Jurkat, Clone E6-1 (cell line): ENCODE measurements around the gene PLBD2. TPM values are rescaled to one million over a fixed set of nuclear protein-coding genes. Genes with fewer than 3 reads are reported as not detected.

Experiments used
- DNase-seq: peaks from one replicate; pipeline ENCODE4 v3.0.0-alpha.2; 2011; ENCODE audit warnings: low read depth, low spot score
- H3K4me3 ChIP-seq: 2 replicates; pipeline ENCODE4 v1.5.1; 2011; ENCODE audit warnings: mild to moderate bottlenecking, low read length, control low read depth, moderate library complexity
- polyA plus RNA-seq: library from polyadenylated mRNA; unstranded; fragments of >200 nt; gene quantifications from one replicate; pipeline ENCODE4 v1.2.1, GENCODE V29; 2012; ENCODE audit warnings: missing spikeins; ENCODE audit not compliant: insufficient read length, insufficient read depth

The PLBD2 gene, protein sequence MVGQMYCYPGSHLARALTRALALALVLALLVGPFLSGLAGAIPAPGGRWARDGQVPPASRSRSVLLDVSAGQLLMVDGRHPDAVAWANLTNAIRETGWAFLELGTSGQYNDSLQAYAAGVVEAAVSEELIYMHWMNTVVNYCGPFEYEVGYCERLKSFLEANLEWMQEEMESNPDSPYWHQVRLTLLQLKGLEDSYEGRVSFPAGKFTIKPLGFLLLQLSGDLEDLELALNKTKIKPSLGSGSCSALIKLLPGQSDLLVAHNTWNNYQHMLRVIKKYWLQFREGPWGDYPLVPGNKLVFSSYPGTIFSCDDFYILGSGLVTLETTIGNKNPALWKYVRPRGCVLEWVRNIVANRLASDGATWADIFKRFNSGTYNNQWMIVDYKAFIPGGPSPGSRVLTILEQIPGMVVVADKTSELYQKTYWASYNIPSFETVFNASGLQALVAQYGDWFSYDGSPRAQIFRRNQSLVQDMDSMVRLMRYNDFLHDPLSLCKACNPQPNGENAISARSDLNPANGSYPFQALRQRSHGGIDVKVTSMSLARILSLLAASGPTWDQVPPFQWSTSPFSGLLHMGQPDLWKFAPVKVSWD
- 9.0 TPM for polyA plus RNA-seq

DNA sequence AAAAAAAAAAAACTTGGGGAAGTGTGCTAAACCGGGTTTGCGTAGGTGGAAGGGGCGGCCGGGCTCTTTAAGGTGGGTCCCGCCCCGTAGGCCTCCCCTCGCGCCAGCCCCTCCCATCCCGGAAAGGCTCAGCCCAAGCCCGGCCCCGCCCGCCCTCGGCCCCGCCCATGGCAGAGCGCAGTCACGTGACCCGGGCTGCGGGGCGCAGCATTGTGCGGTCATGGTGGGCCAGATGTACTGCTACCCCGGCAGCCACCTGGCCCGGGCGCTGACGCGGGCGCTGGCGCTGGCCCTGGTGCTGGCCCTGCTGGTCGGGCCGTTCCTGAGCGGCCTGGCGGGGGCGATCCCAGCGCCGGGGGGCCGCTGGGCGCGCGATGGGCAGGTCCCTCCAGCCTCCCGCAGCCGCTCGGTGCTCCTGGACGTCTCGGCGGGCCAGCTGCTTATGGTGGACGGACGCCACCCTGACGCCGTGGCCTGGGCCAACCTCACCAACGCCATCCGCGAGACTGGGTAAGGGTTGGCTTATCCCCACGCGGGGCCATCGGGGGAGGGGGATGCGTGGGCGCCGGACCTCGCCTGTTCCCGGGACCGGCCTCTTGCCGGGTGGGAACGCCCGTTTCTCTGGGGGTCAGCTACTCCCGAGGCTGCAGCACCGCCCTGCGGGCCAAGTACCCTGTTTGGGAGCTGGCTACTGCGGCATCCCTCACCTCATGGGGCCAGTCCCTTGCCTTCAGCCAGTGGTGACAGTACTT lies at the start of gene PLBD2:
TSS of gene PLBD2 (plus strand) at position 207 of the 752 bp plus-strand sequence. CDS start at position 221, 14 bp downstream.
- peak; percentile 90 for DNase-seq
- peak within 1 kb of the TSS; percentile 78 for H3K4me3 ChIP-seq

DNA sequence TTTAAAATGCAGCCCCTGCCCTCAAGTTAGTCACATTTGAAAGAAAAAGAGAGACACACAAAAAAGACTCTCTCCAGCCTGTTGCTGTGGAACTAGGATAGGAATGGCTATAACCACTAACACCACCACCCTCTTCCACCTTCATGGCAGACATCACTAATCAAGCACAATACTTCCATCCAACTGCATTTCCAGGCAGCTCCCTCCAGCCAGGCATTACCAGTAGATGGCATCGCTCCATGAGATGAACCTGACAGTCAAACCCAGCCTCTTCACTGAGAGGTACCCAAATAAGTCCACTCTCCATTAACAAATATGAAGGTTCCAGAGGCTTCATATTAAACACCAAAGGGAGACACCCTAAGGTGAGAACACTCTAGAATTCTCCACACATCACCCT lies 47.9 kb upstream of the PLBD2 start:
- H3K4me3 ChIP-seq: no peak overlapping the region
- DNase-seq: peak; percentile 20

DNA sequence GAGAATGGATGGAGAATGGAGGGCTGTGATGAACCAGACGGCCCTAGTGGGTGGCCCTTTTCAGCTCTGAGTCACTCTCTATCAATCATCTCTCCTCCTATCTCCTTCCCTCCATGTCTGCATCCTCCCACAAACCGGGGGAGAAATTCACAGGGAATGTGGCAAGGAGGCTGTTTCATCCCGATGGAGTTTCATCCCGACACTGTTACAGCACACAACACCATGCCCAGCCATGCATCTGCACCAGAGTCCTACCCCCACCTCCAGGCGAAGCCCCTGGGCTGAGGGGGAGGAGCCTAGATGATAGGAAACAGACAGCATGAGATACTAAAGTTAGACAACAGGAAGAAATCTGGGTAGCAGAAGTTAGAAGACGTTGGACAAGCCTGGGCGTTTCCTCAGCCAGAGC lies 44.3 kb upstream of the PLBD2 start:
- no peak for DNase-seq
- no peak overlapping the region for H3K4me3 ChIP-seq

DNA sequence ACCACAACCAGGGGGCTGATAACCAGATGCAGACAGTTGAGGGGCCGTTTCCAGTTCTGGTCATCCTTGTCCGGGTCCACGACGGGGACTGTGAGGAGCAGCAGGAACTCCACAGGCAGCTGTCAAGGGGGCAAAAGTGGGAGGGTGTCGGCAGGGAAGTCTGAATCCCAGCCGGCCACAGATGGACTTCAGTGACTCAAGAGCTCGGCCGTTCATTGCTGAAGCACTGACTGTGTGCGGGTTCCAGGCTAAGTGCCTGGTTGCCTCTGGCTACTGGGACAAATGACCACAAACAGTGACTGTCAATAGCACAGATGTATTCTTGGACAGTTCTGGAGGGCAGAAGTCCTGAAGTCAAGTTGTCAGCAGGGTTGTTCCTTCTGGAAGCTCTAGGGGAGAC lies 43.0 kb upstream of the PLBD2 start:
- DNase-seq: no peak
- H3K4me3 ChIP-seq: no peak overlapping the region

DNA sequence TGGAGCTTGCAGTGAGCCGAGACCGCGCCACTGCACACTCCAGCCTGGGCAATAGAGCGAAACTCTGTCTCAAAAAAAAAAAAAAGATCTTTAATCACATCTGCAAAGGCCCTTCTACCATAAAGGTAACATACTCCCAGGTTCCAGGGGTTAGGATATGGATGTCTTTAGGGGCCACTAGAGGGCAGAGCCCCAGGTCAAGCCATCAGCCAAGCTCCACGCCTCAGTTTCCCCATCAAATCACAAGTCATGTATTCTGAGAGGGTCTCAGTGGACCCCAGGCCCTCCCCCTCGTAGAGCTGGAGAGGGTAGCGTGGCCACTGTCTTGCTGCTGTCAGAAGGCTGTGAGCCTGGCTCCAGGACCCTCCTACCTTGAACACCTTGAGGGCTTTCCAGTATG lies 42.2 kb upstream of the PLBD2 start:
- no peak overlapping the region for H3K4me3 ChIP-seq
- DNase-seq: no peak

DNA sequence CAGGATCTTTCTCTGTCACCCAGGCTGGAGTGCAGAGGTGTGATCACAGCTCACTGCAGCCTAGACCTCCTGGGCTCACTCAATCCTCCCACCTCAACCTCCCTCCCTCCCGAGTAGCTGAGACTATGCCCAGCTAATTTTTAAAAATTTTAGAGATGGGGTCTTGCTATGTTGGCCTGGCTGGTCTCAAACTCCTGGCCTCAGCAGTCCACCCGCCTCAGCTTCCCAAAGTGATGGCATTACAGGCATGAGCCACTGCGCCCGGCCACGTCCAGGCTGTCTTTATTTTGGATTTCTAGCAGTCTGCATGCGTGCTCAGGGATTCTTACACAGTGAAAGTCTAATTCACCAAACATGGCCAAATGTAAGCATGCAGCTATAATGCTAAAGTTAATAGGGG lies 41.3 kb upstream of the PLBD2 start:
- H3K4me3 ChIP-seq: no peak overlapping the region
- DNase-seq: no peak

DNA sequence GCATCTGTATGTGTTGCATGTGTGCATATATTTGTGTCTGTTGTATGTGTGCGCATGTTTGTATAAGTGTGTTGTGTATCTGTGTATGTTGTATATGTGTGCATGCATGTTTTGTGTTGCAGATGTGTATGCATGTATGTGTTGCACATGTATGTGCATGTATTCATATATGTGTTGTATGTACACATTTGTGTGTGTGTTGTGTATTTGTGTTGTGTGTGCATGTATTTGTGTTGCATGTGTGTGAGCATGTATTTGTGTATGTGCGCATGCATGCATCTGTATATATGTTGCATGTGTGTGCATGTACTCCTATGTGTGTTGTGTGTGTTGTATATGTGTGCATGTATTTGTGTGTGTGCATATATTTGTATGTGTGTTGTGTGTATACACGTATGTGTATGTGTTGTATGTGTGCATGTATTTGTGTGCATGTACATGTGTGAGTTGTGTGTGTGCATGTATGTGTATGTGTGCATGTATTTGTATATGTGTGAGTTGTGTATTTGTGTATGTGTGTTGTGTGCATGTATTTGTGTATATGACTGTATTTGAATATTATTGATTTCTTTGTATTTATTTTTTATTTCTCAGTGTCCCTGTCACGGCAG lies 40.2 kb upstream of the PLBD2 start:
- no peak overlapping the region for H3K4me3 ChIP-seq
- no peak for DNase-seq

DNA sequence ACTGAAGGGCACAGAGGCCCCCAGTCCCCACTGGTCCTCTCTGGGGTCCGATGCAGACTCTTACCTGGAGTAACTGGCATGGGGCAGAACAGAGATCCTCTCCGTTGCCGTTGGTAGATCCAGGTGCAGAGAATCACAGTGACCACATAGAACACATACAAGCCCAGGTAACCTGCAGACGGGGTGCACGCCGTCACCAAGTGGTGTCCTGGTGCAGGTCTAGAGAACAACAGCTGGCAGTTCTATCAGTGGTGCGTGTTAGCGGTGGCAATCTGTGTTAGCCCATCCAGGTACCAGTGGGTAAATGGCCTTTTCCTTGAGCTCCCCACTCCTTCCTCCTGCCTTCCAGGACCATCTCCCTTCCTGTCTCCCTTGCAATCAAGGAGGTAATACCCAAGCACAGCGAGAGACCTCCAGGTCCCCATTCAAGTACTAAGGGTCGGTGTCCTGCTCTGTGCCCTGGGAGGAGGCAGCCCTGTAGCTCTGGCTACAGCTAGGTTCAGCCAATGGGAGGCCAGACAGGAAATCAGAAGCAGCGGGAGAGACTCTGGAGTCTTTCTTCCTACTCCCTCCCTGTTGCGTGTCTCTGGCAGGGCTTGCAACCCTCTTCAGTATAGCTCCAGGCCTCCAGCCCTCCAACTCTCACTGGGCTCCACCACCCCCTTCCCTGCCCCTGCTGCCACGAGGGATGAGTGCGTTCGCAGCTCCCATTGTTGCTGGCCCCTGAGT lies 39.3 kb upstream of the PLBD2 start:
- DNase-seq: no peak
- H3K4me3 ChIP-seq: no peak overlapping the region

DNA sequence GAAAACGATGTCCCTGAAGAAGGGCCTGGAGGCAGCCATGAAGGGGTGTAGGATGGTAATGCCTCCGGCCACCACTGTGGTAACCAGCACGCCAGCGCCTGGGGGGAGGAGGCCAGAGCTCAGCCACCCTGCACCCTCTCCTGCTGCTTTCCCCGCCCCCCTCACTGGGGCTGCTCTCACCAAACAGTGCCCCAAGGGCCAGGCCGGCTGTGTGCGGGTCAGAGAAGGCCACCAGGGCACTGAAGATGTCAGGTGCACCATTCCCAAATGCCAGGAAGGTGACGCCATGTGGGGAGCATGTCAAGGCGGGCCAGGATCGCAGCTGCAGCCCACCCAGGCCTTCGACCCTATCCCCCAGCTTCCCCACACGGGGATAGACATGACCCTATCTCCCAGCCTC lies 38.0 kb upstream of the PLBD2 start:
- no peak for DNase-seq
- H3K4me3 ChIP-seq: no peak overlapping the region

DNA sequence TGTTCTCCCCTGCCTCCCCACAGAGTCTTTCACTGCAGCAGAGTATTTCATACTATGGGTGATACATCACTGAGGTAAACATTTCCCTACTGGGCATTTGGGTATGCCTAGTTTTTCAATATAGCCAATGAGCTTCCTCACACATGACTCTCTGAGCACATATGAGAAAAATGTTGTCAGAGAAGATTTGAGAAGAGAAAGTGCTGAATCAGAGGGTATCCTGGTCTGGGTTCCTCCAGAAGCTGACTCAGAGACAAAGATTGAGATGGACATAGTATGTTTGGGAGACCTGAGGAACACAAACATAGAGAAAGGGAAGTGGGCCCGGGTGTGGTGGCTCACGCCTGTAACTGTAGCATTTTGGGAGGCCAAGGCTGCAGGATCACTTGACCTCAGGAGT lies 36.0 kb upstream of the PLBD2 start:
- H3K4me3 ChIP-seq: no peak overlapping the region
- no peak for DNase-seq

DNA sequence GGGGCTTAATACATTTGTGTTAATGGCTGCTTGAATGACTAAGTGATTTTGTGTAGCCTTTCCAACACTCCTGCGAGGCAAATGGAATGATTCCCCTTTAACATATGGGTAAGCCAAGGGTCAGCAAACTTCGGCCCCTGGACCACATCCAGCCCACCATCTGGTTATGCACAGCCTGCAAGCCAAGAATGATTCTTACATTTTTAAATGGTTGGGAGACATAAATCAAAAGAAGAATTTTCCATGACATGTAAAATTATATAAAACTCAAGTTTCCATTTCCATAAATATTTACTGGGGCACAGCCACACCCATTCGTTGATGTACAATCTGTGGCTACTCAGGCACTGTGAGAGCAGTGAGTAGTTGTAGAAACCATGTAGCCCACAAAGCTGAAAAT lies 32.5 kb upstream of the PLBD2 start:
- H3K4me3 ChIP-seq: no peak overlapping the region
- no peak for DNase-seq

DNA sequence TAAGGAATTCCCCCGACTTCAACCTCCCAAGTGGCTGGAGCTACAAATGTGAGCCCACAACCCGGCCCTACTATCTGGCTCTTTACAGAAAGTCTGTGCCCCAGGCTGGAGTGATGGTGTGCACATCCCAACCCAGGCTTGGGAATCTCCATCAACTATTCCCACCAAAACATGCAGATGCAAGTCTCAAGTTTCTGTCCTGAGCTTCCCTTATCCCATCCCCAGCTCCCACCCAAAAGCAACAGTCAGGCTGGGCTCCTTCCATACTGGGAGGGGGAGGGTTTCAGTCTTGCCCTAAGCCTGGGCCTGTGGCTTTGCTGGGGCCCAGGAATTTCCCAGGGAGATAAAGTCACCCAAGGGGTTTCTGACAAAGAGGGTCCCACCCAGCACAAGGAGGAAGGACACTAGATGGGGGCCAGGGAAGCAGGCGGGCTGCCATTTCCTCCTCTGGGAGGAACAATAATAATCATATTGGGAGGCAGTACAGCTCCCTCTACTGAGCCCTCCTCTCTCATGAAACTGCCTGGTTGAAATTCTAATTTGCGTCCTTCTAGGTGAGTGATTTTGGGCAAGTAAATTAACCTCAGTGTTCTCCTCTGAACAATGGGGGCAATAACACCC lies 31.5 kb upstream of the PLBD2 start:
- DNase-seq: no peak
- no peak overlapping the region for H3K4me3 ChIP-seq

DNA sequence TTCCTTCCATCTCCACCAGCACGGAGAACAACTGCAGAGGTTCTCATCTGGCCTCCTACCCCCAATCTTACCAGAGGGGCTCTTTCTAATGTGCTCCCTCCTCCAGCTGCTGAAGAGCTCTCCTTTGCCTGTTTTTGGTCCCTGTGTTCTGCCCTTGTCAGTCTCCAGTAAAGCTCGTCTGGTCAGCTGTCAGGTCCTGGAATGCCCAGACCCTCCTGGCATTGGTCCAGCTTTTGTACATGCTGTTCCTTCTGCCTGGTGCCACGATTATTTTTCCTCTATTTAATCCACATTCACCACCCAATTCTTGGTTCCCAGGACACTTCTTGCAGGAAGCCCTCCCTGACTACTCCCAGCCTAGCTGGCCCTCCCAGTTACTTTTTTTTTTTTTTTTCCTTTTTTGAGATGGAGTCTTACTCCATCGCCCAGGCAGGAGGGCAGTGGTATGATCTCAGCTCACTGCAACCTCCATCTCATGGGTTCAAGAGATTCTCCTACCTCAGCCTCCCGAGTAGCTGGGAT lies 30.0 kb upstream of the PLBD2 start:
- H3K4me3 ChIP-seq: no peak overlapping the region
- DNase-seq: no peak

DNA sequence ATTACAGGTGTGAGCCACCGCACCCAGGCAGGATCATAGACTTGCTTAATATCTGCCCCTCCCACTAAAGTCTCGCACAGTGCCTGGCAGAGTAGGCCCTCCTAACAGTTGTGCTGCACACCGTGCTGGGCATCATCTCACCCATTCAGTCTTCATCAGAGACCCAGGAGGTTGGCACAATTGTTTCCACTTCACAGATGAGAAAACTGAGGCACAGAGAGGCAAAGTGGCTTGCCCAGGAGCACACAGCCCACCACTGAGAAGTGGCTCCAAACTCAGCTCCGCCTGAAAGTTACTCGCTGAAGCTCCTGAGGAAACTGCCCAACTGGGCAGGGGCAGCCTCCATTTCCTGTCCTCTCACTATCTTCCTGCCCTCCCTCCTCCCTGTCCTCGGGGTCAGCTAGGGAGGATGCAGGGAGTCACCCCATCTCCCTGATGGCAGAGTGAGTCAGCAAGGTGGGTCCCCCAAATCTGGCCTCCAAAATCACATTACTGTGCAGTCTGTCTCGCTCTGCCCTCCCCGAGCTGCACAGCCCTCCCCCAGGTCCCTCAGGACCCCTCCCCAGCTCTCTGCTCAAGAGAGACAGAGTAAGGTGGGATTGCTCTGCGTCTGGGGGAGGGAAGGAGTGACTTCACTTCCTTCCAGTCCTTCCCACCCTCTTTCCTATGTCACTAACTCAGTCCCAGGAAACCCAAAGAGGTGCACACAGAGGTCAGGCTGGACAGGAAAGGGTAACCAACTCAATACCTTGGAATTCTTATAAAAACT lies 29.2 kb upstream of the PLBD2 start:
- no peak overlapping the region for H3K4me3 ChIP-seq
- no peak for DNase-seq

DNA sequence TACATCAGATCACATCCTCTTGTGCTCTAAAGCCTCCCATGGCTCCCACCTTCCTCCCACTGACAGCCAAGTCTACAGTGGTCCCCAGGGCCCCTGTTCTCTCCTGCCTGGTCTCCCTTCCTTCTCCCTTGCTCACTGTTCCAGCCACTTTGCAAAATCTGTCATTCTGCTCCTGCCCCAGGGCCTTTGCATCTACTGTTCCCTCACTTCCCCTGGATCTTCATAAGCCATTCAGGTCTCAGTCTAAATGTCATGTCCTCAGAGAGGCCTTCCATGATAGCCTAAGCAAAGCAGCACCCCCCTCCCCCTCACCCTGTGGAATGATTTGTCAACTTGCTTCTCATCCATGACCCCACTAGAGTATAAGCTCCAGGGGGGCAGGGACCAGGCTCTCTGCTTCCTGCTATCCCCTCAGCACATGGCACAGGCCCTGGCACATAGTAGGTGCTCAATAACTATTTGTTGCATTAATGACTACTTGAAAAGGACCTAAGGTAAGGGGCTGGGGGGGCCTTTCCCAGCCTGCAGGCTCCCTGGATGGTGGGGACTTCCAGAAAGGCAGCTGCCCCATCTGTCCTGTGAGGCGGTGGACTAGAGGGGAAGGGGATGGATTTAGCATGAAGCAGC lies 28.5 kb upstream of the PLBD2 start:
- no peak overlapping the region for H3K4me3 ChIP-seq

DNA sequence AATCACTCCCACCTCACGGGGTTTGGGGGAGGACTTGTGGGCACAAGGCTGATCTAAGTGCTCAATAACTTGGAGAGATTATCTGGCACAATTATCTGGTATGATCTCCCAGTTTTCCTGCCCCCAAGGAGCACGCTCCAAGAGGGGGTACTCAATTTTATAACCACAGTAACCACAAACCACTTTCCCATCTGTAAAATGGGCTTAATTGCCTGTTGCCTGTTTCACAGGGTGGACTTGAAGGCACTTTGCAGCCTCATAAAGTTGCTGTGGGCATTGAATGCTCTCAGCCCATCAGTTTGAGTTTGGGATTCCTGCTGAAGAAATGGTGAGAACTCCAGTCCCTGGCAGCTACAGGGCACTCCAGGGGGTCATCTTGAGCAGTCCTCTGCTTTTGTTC lies 27.9 kb upstream of the PLBD2 start:
- DNase-seq: peak; percentile 18
- no peak overlapping the region for H3K4me3 ChIP-seq

More for the DNA sequence above, 28.5 kb upstream of the PLBD2 start:
- no peak for DNase-seq

DNA sequence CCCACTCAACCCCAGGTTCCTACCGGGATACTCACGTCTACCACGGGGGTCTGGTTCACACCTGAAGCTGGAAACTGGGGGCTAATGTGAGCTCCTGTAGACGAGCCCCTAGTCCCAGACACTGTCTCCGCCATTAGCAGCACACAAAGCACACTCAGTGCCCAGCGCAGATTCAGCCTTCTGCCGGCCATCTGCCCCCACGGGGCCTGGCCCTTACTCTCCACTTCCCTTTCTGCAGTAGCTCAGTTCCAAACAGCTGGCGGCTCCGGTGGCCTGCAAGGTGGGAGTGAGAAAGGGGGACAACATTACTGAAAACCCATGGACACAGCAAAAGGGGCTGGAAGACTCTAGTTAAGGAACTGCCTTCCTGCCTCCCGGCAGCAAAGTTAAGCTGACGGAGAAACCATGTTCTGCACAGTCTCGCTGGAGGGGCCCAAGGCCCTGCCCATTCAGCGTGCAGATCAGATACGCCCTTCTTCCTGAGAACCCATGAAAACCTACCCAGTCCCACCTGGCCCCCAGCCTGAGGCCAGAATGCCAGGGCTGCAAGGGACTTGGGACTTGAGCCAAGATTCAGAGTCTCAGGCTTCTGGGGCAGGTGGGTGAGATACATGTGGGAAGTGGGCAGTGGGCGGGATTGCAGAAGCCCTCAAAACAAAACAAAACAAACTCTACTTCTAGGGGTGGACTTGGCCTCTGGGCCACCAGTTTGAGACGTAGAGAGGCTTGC lies 25.5 kb upstream of the PLBD2 start:
- H3K4me3 ChIP-seq: no peak overlapping the region
- no peak for DNase-seq
